ENCODE results near the gene RNF212.

GRCh38 chr4:1051472-1051871 lies 61.9 kb downstream of the RNF212 start:
- no peak for TF ChIP-seq CTCF (IDR thresholded peaks at IDR 0.05)
- no peak for TF ChIP-seq POLR2A (IDR thresholded peaks at IDR 0.05)

All from thyroid gland (tissue), 4 donors.